GM12892 (cell line): Measurements from ENCODE around the gene XCL2.

Experiments used
- POLR2A ChIP-seq: IDR thresholded peaks from 2 replicates; pipeline ENCODE4 v1.6.1; 2011; ENCODE audit warnings: low read depth, low read length, control low read depth
- POLR2AphosphoS5 ChIP-seq: IDR thresholded peaks from 2 replicates; pipeline ENCODE4 v1.6.1; 2011; ENCODE audit warnings: low read depth, low read length, control low read depth

- TF ChIP-seq POLR2AphosphoS5 (no peak), POLR2A (no peak)
These were observed 23.8 kb upstream of the XCL2 start for GRCh38 chr1:168567568-168567967.
